ENCODE measurements around the gene ERC2. TPM values are rescaled to one million over a fixed set of nuclear protein-coding genes. Genes with fewer than 3 reads are reported as not detected.

ERC2 gene
- total RNA-seq, 4 donors from 2014 or later = 5.3 to 8.8 (median 7.8) TPM

- Histone ChIP-seq H3K9me3 (no peaks in the 10 kb centered on the region), H3K27ac (no peak overlapping the region), H3K36me3 (no peaks in the 10 kb centered on the region), H3K27me3 (no peaks in the 10 kb centered on the region), H3K4me1 (no peaks in the 10 kb centered on the region), H3K4me3 (replicated peaks in 1 of 3) (no peak overlapping the region)
- DNase-seq = no peak
- 83 to 90% methylated on average over 13 to 14 of the region's 14 CpGs for WGBS, 2 donors
- intact Hi-C loops (cut with DNase I) = no loop called here
- TF ChIP-seq POLR2A (IDR thresholded peaks at IDR 0.05) = no peak
- no peak for TF ChIP-seq CTCF (IDR thresholded peaks at IDR 0.05)
Observed at GRCh38 chr3:55630280-55630920, 837.9 kb downstream of the ERC2 start.

GRCh38 chr3:55629432-55629831, 838.8 kb downstream of the ERC2 start:
- Histone ChIP-seq H3K9me3 (no peaks in the 10 kb centered on the region), H3K36me3 (no peaks in the 10 kb centered on the region), H3K27me3 (no peaks in the 10 kb centered on the region), H3K27ac (no peak overlapping the region), H3K4me3 (replicated peaks in 1 of 3) (no peak overlapping the region), H3K4me1 (no peaks in the 10 kb centered on the region)
- TF ChIP-seq CTCF (IDR thresholded peaks at IDR 0.05) = no peak
- no peak for TF ChIP-seq POLR2A (IDR thresholded peaks at IDR 0.05)
- 23 to 24% methylated on average over 1 of the region's 1 CpG for WGBS, 2 donors
- DNase-seq = peak; percentile 38 to 44
- intact Hi-C loops (cut with DNase I) = no loop called here

- intact Hi-C loops (cut with DNase I) = no loop called here
Observed at GRCh38 chr3:55626279-55626665, 842.0 kb downstream of the ERC2 start.

GRCh38 chr3:55624238-55624637, 844.0 kb downstream of the ERC2 start:
- H3K9me3 ChIP-seq = no peaks in the 10 kb centered on the region
- no peak overlapping the region for H3K27ac ChIP-seq
- 88 to 90% methylated on average over 7 of the region's 7 CpGs for WGBS, 2 donors
- no peaks in the 10 kb centered on the region for H3K4me1 ChIP-seq
- no peak overlapping the region for H3K4me3 ChIP-seq (replicated peaks in 1 of 3)
- no peaks in the 10 kb centered on the region for H3K27me3 ChIP-seq
- intact Hi-C loops (cut with DNase I) = no loop called here
- H3K36me3 ChIP-seq = no peaks in the 10 kb centered on the region
- TF ChIP-seq CTCF (IDR thresholded peaks at IDR 0.05) = no peak
- no peak for TF ChIP-seq POLR2A (IDR thresholded peaks at IDR 0.05)
- DNase-seq = no peak

More at GRCh38 chr3:55626279-55626665, 842.0 kb downstream of the ERC2 start:
- Histone ChIP-seq H3K27me3 (no peaks in the 10 kb centered on the region), H3K9me3 (no peaks in the 10 kb centered on the region), H3K36me3 (no peaks in the 10 kb centered on the region), H3K27ac (no peak overlapping the region), H3K4me1 (no peaks in the 10 kb centered on the region), H3K4me3 (replicated peaks in 1 of 3) (no peak overlapping the region)
- no peak for DNase-seq
- TF ChIP-seq POLR2A (IDR thresholded peaks at IDR 0.05) (no peak), CTCF (IDR thresholded peaks at IDR 0.05) (no peak)
- 59 to 75% methylated on average over 2 of the region's 2 CpGs for WGBS, 2 donors

- intact Hi-C loops (cut with DNase I) = no loop called here
- TF ChIP-seq CTCF (IDR thresholded peaks at IDR 0.05) (no peak), POLR2A (IDR thresholded peaks at IDR 0.05) (no peak)
- no peak overlapping the region for H3K27ac ChIP-seq
- no peaks in the 10 kb centered on the region for H3K9me3 ChIP-seq
- no peaks in the 10 kb centered on the region for H3K27me3 ChIP-seq
- H3K4me3 ChIP-seq (replicated peaks in 1 of 3) = no peak overlapping the region
- DNase-seq = no peak
- WGBS, 2 donors = 80 to 84% methylated on average over 2 of the region's 2 CpGs
- H3K36me3 ChIP-seq = no peaks in the 10 kb centered on the region
- H3K4me1 ChIP-seq = no peaks in the 10 kb centered on the region
Observed at GRCh38 chr3:55623786-55624185, 844.5 kb downstream of the ERC2 start.
